PC-3 (cell line): ENCODE data around the gene ORMDL3.

Source experiments
- CTCF ChIP-seq: fragments of 300-600 bp; sonication (generic); conservative IDR thresholded peaks from 2 replicates; pipeline ENCODE4 v1.5.1; 2017; ENCODE audit warnings: antibody characterized with exemption, low read depth, mild to moderate bottlenecking, low read length
- EZH2 ChIP-seq: fragments of 300-600 bp; sonication (generic); IDR thresholded peaks from one replicate; pipeline ENCODE4 v1.6.1; 2017; ENCODE audit warnings: antibody characterized with exemption, mild to moderate bottlenecking, low read length; ENCODE audit not compliant: unreplicated experiment

- no peak for TF ChIP-seq CTCF
- TF ChIP-seq EZH2: no peak
Measured at GRCh38 chr17:39904990-39905288, 22.5 kb downstream of the ORMDL3 start.
